ENCODE measurements around the gene PLXNB3. TPM values are rescaled to one million over a fixed set of nuclear protein-coding genes. Genes with fewer than 3 reads are reported as not detected.

The PLXNB3 gene
- polyA plus RNA-seq (2013): 0.23 and 0.33 TPM in 2 replicates

DNA sequence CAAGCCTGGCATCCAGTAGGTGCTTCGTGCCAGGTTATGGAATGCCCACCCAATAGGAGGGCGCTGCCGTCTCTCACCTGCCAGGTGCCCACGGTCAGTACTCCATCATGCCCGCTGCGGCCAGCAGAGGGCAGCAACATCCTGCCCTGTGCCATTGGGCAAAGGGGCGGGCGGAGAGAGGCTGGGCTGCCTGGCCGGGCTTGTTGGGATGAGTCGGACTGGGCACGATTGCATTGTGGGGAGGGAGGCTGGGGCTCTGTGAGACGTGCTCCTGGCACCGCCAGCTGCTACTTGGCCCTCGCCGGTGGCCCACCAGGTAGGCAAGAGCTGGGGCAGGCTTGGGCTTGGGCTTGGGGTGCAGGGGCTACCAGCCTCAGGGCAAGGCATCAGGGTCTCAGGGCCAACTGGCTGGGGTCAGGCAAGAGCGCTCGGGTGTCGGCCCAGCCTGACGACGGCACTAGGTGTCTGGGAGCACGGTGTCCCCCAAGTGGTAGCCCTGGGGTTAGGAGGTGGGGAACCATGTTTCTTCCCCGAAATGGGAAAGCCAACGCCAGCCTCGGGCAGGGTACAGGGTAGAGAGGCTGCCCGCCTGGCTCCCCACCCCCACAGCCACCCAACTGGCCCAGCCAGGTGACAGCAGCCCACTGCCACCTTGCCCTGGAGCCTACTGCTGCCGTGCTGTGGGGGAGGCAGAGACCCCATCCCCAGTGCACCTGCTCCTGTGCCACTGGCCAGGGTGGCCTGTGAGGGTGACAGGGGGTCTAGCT, at the start of gene PLXNB3:
TSS of gene PLXNB3 (plus strand) at position 261 of the 767 bp plus-strand sequence. CDS start 1,287 bp downstream, outside the sequence.
- no CpG with 5 or more reads among the region's 26 CpGs for WGBS (ENCODE audit: extremely low coverage, insufficient coverage, insufficient read length)
- H3K4ac ChIP-seq (ENCODE audit: low read depth, low read length): no peak within 1 kb of the TSS

DNA sequence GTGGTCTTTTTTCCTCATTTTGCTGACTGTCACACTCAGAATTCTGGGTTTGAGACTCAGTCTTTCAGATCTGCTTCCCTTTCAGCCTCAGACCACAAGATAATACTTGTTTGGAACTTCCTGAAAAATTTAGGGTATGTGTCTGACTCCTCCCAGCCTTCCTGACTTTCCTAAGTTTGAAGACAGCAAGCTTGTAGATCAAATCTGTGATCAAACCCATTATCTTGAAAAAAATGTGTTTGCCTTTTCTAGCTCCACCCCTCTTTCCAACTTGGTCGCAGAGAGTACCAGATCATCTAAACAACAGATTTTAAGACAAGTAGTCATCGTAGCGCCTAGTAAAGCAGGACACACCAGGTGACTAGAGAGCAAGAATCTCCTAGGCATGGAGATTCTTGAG, 49.8 kb upstream of the PLXNB3 start:
- Histone ChIP-seq H4K12ac (ENCODE audit: low read depth, low read length) (no peak overlapping the region), H2BK12ac (ENCODE audit: low read length) (no peak overlapping the region), H2AFZ (ENCODE audit: insufficient read depth, low read length, poor library complexity) (no peak overlapping the region), H3K79me2 (ENCODE audit: control insufficient read depth, insufficient read depth, low read length, poor library complexity) (no peaks in the 10 kb centered on the region), H3K4me1 (ENCODE audit: control insufficient read depth in 1 of 2, insufficient read depth in 2 of 2, low read length in 2 of 2) (peaks cover under 1 to 5% of the 10 kb centered on the region in 2 experiments), H3K4me2 (ENCODE audit: low read length) (no peak overlapping the region), H3K4me3 (ENCODE audit: low read depth, low read length) (no peak overlapping the region), H3K79me1 (ENCODE audit: low read length) (no peaks in the 10 kb centered on the region), H4K8ac (ENCODE audit: low read depth, low read length) (no peak overlapping the region), H3K14ac (ENCODE audit: low read length) (no peak overlapping the region), H3K9me3 (ENCODE audit: insufficient read depth, low read depth, low read length) (no peaks in the 10 kb centered on the region), H3K23ac (ENCODE audit: low read length) (no peak overlapping the region), H3K36me3 (ENCODE audit: control insufficient read depth in 1 of 2, insufficient read depth in 2 of 2, low read length in 2 of 2) (peaks cover 49 to 63% of the 10 kb centered on the region in 2 experiments), H3K27ac (ENCODE audit: low read depth, low read length) (no peak overlapping the region), H3K27me3 (ENCODE audit: insufficient read depth, low read length) (no peaks in the 10 kb centered on the region), H3K4ac (ENCODE audit: low read depth, low read length) (no peak overlapping the region), H4K91ac (ENCODE audit: low read depth, low read length) (no peak overlapping the region), H3K9ac (ENCODE audit: low read length) (no peak overlapping the region), H2BK120ac (ENCODE audit: insufficient read depth, low read length, poor library complexity) (no peak overlapping the region), H2BK5ac (ENCODE audit: low read depth, low read length, poor library complexity) (no peak overlapping the region), H3K18ac (ENCODE audit: low read length) (no peak overlapping the region), H2AK5ac (ENCODE audit: low read length) (no peak overlapping the region)
- DNase-seq: peak in 1 of 2 donors; percentile 55
- WGBS (ENCODE audit: extremely low coverage, insufficient coverage, insufficient read length): no CpG with 5 or more reads among the region's 3 CpGs

More for the DNA sequence above, at the start of gene PLXNB3:
- H3K9me3 ChIP-seq (ENCODE audit: insufficient read depth, low read depth, low read length): no peaks in the 10 kb centered on the region
- H2BK120ac ChIP-seq (ENCODE audit: insufficient read depth, low read length, poor library complexity): no peak within 1 kb of the TSS
- H3K36me3 ChIP-seq (ENCODE audit: control insufficient read depth in 1 of 2, insufficient read depth in 2 of 2, low read length in 2 of 2): no peaks in the 10 kb centered on the region
- H3K79me2 ChIP-seq (ENCODE audit: control insufficient read depth, insufficient read depth, low read length, poor library complexity): no peaks in the 10 kb centered on the region
- no peaks in the 10 kb centered on the region for H3K79me1 ChIP-seq (ENCODE audit: low read length)
- H3K27me3 ChIP-seq (ENCODE audit: insufficient read depth, low read length): no peaks in the 10 kb centered on the region
- H3K14ac ChIP-seq (ENCODE audit: low read length): no peak within 1 kb of the TSS
- H2AK5ac ChIP-seq (ENCODE audit: low read length): no peak within 1 kb of the TSS
- H3K18ac ChIP-seq (ENCODE audit: low read length): no peak within 1 kb of the TSS
- no peak within 1 kb of the TSS for H4K91ac ChIP-seq (ENCODE audit: low read depth, low read length)
- no peak within 1 kb of the TSS for H2BK12ac ChIP-seq (ENCODE audit: low read length)
- H4K8ac ChIP-seq (ENCODE audit: low read depth, low read length): no peak within 1 kb of the TSS
- no peaks in the 10 kb centered on the region for H3K4me1 ChIP-seq (ENCODE audit: control insufficient read depth in 1 of 2, insufficient read depth in 2 of 2, low read length in 2 of 2)
- peak; percentile 51 to 85 for DNase-seq
- no peak within 1 kb of the TSS for H3K4me3 ChIP-seq (ENCODE audit: low read depth, low read length)
- H3K23ac ChIP-seq (ENCODE audit: low read length): no peak within 1 kb of the TSS
- H2BK5ac ChIP-seq (ENCODE audit: low read depth, low read length, poor library complexity): no peak within 1 kb of the TSS
- H3K27ac ChIP-seq (ENCODE audit: low read depth, low read length): no peak within 1 kb of the TSS
- H3K4me2 ChIP-seq (ENCODE audit: low read length): no peak within 1 kb of the TSS
- no peak within 1 kb of the TSS for H4K12ac ChIP-seq (ENCODE audit: low read depth, low read length)
- H3K9ac ChIP-seq (ENCODE audit: low read length): no peak within 1 kb of the TSS
- H2AFZ ChIP-seq (ENCODE audit: insufficient read depth, low read length, poor library complexity): no peak within 1 kb of the TSS

DNA sequence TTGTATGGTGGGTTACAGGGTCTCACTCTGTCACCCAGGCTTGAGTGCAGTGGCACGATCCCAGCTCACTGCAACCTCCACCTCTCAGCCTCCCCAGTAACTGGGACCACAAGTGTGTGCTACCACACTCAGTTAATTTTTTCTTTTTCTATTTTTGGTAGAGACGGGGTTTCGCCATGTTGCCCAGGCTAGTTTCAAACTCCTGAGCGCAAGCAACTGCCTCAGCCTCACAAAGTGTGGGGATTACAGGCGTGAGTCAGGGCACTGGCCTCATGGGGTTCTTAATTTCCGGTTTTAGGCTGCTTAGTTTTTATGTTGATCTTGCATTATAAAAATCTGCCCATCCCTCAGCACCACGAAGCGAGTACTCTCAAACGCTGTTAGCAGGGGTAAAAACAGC, 46.6 kb upstream of the PLXNB3 start:
- H3K4me3 ChIP-seq (ENCODE audit: low read depth, low read length): no peak overlapping the region
- no peak overlapping the region for H3K14ac ChIP-seq (ENCODE audit: low read length)
- H2AFZ ChIP-seq (ENCODE audit: insufficient read depth, low read length, poor library complexity): no peak overlapping the region
- peaks cover 46 to 64% of the 10 kb centered on the region in 2 experiments for H3K36me3 ChIP-seq (ENCODE audit: control insufficient read depth in 1 of 2, insufficient read depth in 2 of 2, low read length in 2 of 2)
- no CpG with 5 or more reads among the region's 9 CpGs for WGBS (ENCODE audit: extremely low coverage, insufficient coverage, insufficient read length)
- no peaks in the 10 kb centered on the region for H3K79me2 ChIP-seq (ENCODE audit: control insufficient read depth, insufficient read depth, low read length, poor library complexity)
- H3K23ac ChIP-seq (ENCODE audit: low read length): no peak overlapping the region
- no peaks in the 10 kb centered on the region for H3K79me1 ChIP-seq (ENCODE audit: low read length)
- H3K27me3 ChIP-seq (ENCODE audit: insufficient read depth, low read length): no peaks in the 10 kb centered on the region
- H2BK5ac ChIP-seq (ENCODE audit: low read depth, low read length, poor library complexity): no peak overlapping the region
- no peak overlapping the region for H3K4ac ChIP-seq (ENCODE audit: low read depth, low read length)
- H3K4me1 ChIP-seq (ENCODE audit: control insufficient read depth in 1 of 2, insufficient read depth in 2 of 2, low read length in 2 of 2): no peaks in the 10 kb centered on the region
- DNase-seq: no peak
- no peak overlapping the region for H3K27ac ChIP-seq (ENCODE audit: low read depth, low read length)
- no peak overlapping the region for H4K91ac ChIP-seq (ENCODE audit: low read depth, low read length)
- no peak overlapping the region for H2BK120ac ChIP-seq (ENCODE audit: insufficient read depth, low read length, poor library complexity)
- no peak overlapping the region for H3K4me2 ChIP-seq (ENCODE audit: low read length)
- H3K9ac ChIP-seq (ENCODE audit: low read length): no peak overlapping the region
- no peak overlapping the region for H4K12ac ChIP-seq (ENCODE audit: low read depth, low read length)
- H3K18ac ChIP-seq (ENCODE audit: low read length): no peak overlapping the region
- no peak overlapping the region for H2BK12ac ChIP-seq (ENCODE audit: low read length)
- H2AK5ac ChIP-seq (ENCODE audit: low read length): no peak overlapping the region
- no peaks in the 10 kb centered on the region for H3K9me3 ChIP-seq (ENCODE audit: insufficient read depth, low read depth, low read length)
- H4K8ac ChIP-seq (ENCODE audit: low read depth, low read length): no peak overlapping the region

DNA sequence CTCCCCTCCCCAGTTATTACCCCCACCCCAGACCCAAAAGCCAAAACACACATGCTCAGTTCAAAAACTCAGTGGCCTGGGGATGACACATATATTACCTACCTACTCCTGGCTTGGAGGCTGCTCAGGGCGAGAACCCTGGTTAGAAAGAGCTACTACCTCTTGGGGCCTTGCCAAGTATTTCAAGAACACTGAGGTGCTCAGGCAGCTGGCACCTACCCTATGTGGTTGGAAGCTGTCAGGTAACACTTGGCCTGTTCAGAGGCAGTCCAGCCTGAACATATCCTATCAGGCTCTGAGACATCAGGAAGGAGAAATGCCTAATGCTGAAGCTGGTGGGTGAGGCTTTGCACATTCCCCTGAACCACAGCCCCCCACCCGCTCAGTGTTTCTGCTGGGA, 44.8 kb upstream of the PLXNB3 start:
- Histone ChIP-seq H4K8ac (ENCODE audit: low read depth, low read length) (no peak overlapping the region), H2BK120ac (ENCODE audit: insufficient read depth, low read length, poor library complexity) (no peak overlapping the region), H2BK5ac (ENCODE audit: low read depth, low read length, poor library complexity) (no peak overlapping the region), H3K14ac (ENCODE audit: low read length) (no peak overlapping the region), H2AK5ac (ENCODE audit: low read length) (no peak overlapping the region), H2AFZ (ENCODE audit: insufficient read depth, low read length, poor library complexity) (no peak overlapping the region), H3K4ac (ENCODE audit: low read depth, low read length) (no peak overlapping the region), H3K79me2 (ENCODE audit: control insufficient read depth, insufficient read depth, low read length, poor library complexity) (peaks cover 10% of the 10 kb centered on the region), H3K23ac (ENCODE audit: low read length) (no peak overlapping the region), H3K4me2 (ENCODE audit: low read length) (no peak overlapping the region), H2BK12ac (ENCODE audit: low read length) (no peak overlapping the region), H3K36me3 (ENCODE audit: control insufficient read depth in 1 of 2, insufficient read depth in 2 of 2, low read length in 2 of 2) (peaks cover 46 to 55% of the 10 kb centered on the region in 2 experiments), H3K79me1 (ENCODE audit: low read length) (peaks cover 8% of the 10 kb centered on the region), H3K9me3 (ENCODE audit: insufficient read depth, low read depth, low read length) (no peaks in the 10 kb centered on the region), H3K27ac (ENCODE audit: low read depth, low read length) (no peak overlapping the region), H3K18ac (ENCODE audit: low read length) (no peak overlapping the region), H3K27me3 (ENCODE audit: insufficient read depth, low read length) (no peaks in the 10 kb centered on the region), H4K91ac (ENCODE audit: low read depth, low read length) (no peak overlapping the region), H4K12ac (ENCODE audit: low read depth, low read length) (no peak overlapping the region), H3K9ac (ENCODE audit: low read length) (no peak overlapping the region), H3K4me1 (ENCODE audit: control insufficient read depth in 1 of 2, insufficient read depth in 2 of 2, low read length in 2 of 2) (peaks cover 5% of the 10 kb centered on the region in 2 experiments), H3K4me3 (ENCODE audit: low read depth, low read length) (no peak overlapping the region)
- DNase-seq: no peak
- no CpG with 5 or more reads among the region's 2 CpGs for WGBS (ENCODE audit: extremely low coverage, insufficient coverage, insufficient read length)
